Measurements from ENCODE around the gene TTC34. TPM values are rescaled to one million over a fixed set of nuclear protein-coding genes. Genes with fewer than 3 reads are reported as not detected.
"Not testable (repeated sequence)": the region's sequence is repeated elsewhere in the genome, so short reads cannot be mapped to it uniquely, and the experiment has no call there.

TTC34 gene
- total RNA-seq, 1 donor from 2014 or later = 1.4 TPM

DNA sequence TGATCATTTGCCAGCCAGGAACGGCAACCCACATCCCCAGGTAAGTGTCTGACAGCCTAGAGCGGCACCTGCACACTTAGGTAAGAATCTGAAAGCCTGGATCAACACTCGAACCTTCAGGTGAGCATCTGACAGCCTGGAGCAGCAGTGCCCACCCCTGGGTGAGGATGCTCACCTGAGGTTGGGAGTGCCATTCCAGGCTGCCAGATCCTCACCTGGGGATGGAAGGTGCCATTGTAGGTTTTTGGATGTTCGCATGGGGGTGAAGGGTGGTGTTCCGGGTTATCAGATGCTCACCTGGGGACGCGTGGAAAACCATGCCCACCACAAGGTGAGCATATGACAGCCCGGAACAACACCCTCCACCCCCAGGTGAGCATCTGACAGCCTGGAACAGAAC is 33.4 kb downstream of the TTC34 start:
- not testable (repeated sequence) for DNase-seq (ENCODE audit: low spot score)

DNA sequence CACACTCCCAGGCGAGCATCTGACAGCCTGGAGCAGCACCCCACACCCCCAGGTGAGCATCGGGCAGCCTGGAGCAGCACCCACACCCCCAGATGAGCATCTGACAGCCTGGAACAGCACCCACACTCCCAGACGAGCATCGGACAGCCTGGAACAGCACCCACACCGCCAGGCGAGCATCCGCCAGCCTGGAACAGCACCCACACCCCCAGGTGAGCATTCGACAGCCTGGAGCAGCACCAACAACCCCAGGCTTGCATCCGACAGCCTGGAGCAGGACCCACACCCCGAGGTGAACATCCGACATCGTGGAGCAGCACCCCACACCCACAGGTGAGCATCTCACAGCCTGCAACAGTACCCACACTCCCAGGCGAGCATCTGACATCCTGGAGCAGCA is 42.1 kb downstream of the TTC34 start:
- DNase-seq (ENCODE audit: low spot score) = not testable (repeated sequence)

DNA sequence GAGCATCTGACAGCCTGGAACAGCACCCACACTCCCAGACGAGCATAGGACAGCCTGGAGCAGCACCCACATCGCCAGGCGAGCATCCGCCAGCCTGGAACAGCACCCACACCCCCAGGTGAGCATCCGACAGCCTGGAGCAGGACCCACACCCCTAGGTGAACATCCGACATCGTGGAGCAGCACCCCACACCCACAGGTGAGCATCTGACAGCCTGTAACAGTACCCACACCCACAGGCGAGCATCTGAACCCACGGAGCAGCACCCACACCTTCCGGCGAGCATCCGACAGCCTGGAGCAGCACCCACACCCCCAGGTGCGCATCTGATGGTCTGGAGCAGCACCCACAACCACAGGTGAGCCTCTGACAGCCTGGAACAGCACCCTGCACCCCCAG is 44.0 kb downstream of the TTC34 start:
- not testable (repeated sequence) for DNase-seq (ENCODE audit: low spot score)

DNA sequence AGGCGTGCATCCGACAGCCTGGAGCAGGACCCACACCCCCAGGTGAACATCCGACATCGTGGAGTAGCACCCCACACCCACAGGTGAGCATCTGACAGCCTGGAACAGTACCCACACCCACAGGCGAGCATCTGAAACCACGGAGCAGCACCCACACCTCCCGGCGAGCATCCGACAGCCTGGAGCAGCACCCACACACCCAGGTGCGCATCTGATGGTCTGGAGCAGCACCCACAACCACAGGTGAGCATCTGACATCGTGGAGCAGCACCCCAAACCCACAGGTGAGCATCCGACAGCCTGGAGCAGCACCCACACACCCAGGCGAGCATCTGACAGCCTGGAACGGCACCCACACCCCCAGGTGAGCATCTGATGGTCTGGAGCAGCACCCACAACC is 46.1 kb downstream of the TTC34 start:
- not testable (repeated sequence) for DNase-seq (ENCODE audit: low spot score)

DNA sequence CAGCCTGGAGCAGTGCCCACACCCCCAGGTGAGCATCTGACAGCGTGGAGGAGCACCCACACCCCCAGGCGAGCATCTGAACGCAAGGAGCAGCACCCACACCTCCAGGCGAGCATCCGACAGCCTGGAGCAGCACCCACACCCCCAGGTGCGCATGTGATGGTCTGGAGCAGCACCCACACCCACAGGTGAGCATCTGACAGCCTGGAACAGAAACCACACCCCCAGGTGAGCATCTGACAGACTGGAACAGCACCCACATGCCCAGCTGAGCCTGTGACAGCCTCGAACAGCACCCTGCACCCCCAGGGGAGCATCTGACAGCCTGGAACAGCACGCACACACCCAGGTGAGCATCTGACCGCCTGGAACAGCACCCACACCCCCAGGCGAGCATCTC is 46.9 kb downstream of the TTC34 start:
- not testable (repeated sequence) for DNase-seq (ENCODE audit: low spot score)

DNA sequence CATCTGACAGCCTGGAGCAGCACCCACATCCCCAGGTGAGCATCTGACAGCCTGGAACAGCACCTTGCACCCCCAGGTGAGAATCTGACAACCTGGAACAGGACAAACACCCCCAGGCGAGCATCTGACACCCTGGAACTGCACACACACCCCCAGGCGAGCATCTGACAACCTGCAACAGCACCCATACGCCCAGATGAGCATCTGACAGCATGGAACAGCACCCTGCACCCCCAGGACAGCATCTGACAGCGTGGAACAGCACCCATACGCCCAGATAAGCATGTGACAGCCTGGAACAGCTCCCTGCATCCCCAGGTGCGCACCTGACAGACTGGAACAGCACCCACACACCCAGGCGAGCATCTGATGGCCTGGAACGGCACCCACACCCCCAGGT is 49.0 kb downstream of the TTC34 start:
- DNase-seq (ENCODE audit: low spot score) = not testable (repeated sequence)

DNA sequence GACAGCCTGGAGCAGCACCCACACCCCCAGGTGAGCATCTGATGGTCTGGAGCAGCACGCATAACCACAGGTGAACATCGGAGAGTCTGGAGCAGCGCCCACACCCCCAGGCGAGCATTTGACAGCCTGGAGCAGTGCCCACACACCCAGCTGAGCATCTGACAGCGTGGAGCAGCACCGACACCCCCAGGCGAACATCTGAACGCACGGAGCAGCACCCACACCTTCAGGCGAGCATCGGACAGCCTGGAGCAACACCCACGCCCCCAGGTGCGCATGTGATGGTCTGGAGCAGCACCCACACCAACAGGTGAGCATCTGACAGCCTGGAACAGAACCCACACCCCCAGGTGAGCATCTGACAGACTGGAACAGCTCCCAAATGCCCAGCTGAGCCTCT is 49.6 kb downstream of the TTC34 start:
- DNase-seq (ENCODE audit: low spot score) = not testable (repeated sequence)

DNA sequence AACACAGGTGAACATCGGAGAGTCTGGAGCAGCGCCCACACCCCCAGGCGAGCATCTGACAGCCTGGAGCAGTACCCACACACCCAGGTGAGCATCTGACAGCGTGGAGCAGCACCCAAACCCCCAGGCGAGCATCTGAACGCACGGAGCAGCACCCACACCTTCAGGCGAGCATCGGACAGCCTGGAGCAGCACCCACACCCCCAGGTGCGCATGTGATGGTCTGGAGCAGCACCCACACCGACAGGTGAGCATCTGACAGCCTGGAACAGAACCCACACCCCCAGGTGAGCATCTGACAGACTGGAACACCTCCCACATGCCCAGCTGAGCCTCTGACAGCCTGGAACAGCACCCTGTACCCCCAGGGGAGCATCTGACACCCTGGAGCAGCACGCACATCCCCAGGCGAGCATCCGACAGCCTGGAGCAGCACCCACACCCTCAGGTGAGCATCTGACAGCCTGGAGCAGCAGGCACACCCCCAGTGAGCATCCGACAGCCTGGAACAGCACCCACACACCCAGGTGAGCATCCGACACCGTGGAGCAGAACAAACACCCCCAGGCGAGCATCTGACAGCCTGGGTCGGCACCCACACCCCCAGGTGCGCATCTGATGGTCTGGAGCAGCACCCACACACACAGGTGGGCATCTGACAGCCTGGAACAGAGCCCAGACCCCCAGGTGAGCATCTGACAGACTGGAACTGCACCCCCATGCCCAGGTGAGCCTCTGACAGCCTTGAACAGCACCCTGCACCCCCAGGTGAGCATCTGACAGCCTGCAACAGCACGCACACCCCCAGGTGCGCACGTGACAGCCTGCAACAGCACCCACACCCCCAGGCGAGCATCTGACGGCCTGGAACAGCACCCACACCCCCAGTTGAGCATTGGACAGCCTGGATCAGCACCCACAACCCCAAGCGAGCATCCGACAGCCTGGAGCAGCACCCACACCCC is 50.4 kb downstream of the TTC34 start:
- not testable (repeated sequence) for DNase-seq (ENCODE audit: low spot score)

DNA sequence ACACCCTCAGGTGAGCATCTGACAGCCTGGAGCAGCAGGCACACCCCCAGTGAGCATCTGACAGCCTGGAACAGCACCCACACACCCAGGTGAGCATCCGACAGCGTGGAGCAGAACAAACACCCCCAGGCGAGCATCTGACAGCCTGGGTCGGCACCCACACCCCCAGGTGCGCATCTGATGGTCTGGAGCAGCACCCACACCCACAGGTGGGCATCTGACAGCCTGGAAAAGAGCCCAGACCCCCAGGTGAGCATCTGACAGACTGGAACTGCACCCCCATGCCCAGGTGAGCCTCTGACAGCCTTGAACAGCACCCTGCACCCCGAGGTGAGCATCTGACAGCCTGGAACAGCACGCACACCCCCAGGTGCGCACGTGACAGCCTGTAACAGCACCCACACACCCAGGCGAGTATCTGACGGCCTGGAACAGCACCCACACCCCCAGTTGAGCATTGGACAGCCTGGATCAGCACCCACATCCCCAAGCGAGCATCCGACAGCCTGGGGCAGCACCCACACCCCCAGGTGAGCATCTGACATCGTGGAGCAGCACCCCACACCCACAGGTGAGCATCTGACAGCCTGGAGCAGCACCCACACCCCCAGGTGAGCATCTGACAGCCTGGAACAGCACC is 51.3 kb downstream of the TTC34 start:
- not testable (repeated sequence) for DNase-seq (ENCODE audit: low spot score)

DNA sequence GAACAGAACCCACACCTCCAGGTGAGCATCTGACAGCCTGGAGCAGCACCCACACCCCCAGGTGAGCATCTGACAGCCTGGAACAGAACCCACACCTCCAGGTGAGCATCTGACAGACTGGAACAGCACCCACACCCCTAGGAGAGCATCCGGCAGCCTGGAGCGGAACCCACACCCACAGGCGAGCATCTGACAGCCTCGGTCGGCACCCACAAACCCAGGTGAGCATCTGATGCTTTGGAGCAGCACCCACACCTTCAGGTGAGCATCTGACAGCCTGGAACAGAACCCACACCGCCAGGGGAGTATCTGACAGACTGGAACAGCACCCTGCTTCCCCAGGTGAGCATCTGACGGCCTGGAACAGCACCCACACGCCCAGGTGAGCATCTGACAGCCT is 52.9 kb downstream of the TTC34 start:
- DNase-seq (ENCODE audit: low spot score) = not testable (repeated sequence)

DNA sequence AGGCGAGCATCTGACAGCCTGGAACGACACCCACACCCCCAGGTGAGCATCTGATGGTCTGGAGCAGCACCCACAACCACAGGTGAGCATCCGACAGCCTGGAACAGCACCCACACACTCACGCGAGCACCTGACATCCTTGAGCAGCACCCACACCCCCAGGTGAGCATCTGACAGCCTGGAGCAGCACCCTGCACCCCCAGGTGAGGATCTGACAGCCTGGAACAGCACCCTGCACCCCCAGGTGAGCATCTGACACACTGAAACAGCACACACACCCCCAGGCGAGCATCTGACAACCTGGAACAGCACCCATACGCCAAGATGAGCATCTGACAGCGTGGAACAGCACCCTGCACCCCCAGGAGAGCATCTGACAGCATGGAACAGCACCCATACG is 106.7 kb downstream of the TTC34 start:
- not testable (repeated sequence) for DNase-seq (ENCODE audit: low spot score)

DNA sequence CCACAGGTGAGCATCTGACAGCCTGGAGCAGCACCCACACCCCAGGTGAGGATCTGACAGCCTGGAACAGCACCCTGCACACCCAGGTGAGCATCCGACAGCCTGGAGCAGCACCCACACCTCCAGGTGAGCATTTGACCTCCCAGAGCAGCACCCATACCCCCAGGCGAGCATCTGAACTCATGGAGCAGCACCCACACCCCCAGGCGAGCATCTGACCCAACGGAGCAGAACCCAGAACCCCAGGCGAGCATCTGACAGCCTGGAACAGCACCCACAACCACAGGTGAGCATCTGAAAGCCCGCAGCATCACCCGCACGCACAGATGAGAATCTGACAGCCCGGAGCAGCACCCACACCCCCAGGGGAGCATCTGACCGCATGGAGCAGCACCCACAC is 111.3 kb downstream of the TTC34 start:
- DNase-seq (ENCODE audit: low spot score) = not testable (repeated sequence)

DNA sequence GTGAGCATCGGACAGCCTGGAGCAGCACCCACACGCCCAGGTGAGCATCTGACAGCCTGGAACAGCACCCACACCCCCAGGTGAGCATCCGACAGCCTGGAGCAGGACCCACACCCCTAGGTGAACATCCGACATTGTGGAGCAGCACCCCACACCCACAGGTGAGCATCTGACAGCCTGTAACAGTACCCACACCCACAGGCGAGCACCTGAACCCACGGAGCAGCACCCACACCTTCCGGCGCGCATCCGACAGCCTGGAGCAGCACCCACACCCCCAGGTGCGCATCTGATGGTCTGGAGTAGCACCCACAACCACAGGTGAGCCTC is 113.2 kb downstream of the TTC34 start:
- DNase-seq (ENCODE audit: low spot score) = not testable (repeated sequence)

DNA sequence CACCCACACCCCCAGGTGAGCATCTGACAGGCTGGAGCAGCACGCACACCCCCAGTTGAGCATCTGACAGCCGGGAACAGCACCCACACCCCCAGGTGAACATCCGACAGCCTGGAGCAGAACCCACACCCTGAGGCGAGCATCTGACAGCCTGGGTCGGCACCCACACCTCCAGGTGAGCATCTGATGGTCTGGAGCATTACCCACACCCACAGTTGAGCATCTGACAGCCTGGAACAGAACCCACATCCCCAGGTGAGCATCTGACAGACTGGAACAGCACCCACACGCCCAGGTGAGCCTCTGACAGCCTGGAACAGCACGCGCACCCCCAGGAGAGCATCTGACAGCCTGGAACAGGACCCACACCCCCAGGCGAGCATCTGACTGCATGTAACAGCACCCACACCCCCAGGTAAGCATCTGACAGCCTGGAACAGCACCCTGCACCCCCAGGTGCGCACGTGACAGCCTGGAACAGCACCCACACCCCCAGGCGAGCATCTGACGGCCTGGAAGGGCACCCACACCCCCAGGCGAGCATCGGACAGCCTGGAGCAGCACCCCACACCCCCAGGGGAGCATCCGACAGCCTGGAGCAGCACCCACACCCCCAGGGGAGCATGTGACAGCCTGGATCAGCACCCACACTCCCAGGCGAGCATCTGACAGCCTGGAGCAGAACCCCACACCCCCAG is 113.7 kb downstream of the TTC34 start:
- not testable (repeated sequence) for DNase-seq (ENCODE audit: low spot score)

DNA sequence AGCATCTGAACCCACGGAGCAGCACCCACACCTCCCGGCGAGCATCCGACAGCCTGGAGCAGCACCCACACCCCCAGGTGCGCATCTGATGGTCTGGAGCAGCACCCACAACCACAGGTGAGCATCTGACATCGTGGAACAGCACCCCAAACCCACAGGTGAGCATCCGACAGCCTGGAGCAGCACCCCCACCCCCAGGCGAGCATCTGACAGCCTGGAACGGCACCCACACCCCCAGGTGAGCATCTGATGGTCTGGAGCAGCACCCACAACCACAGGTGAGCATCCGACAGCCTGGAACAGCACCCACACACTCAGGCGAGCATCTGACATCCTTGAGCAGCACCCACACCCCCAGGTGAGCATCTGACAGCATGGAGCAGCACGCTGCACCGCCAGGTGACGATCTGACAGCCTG is 114.3 kb downstream of the TTC34 start:
- DNase-seq (ENCODE audit: low spot score) = not testable (repeated sequence)

DNA sequence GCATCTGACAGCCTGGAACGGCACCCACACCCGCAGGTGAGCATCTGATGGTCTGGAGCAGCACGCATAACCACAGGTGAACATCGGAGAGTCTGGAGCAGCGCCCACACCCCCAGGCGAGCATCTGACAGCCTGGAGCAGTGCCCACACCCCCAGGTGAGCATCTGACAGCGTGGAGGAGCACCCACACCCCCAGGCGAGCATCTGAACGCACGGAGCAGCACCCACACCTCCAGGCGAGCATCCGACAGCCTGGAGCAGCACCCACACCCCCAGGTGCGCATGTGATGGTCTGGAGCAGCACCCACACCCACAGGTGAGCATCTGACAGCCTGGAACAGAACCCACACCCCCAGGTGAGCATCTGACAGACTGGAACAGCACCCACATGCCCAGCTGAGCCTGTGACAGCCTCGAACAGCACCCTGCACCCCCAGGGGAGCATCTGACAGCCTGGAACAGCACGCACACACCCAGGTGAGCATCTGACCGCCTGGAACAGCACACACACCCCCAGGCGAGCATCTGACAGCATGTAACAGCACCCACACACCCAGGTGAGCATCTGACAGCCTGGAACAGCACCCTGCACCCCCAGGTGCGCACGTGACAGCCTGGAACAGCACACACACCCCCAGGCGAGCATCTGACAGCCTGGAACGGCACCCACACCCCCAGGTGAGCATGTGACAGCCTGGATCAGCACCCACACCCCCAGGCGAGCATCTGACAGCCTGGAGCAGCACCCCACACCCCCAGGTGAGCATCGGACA is 115.2 kb downstream of the TTC34 start:
- DNase-seq (ENCODE audit: low spot score) = not testable (repeated sequence)

DNA sequence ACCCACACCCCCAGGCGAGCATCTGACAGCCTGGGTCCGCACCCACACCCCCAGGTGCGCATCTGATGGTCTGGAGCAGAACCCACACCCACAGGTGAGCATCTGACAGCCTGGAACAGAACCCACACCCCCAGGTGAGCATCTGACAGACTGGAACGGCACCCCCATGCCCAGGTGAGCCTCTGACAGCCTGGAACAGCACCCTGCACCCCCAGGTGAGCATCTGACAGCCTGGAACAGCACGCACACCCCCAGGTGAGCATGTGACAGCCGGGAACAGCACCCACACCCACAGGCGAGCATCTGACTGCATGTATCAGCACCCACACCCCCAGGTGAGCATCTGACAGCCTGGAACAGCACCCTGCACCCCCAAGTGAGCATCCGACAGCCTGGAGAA is 115.8 kb downstream of the TTC34 start:
- not testable (repeated sequence) for DNase-seq (ENCODE audit: low spot score)

DNA sequence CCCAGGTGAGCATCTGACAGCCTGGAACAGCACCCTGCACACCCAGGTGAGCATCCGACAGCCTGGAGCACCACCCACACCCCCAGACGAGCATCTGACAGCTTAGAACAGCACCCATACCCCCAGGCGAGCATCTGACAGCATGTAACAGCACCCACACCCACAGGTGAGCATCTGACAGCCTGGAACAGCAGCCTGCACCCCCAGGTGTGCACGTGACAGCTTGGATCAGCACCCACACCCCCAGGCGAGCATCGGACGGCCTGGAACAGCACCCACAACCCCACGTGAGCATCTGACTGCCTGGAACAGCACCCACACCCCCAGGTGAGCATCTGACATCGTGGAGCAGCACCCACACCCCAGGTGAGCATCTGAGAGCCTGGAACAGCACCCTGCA is 116.6 kb downstream of the TTC34 start:
- not testable (repeated sequence) for DNase-seq (ENCODE audit: low spot score)

DNA sequence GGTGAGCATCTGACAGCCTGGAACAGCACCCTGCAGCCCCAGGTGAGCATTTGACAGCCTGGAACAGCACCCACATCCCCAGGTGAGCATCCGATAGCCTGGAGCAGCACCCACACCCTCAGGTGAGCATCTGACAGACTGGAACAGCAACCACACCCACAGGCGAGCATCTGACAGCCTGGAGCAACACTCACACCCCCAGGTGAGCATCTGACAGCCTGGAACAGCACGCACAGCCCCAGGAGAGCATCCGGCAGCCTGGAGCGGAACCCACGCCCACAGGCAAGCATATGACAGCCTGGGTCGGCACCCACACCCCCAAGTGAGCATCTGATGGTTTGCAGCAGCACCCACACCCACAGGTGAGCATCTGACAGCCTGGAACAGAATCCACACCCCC is 117.5 kb downstream of the TTC34 start:
- peak; percentile 34 for DNase-seq (ENCODE audit: low spot score)

DNA sequence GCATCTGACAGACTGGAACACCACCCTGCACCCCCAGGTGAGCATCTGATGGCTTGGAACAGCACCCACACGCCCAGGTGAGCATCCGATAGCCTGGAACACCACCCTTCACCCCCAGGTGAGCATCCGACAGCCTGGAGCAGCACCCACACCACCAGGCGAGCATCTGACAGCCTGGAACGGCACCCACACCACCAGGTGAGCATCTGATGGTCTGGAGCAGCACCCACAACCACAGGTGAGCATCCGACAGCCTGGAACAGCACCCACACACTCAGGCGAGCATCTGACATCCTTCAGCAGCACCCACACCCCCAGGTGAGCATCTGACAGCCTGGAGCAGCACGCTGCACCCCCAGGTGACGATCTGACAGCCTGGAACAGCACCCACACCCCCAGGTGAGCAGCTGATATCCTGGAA is 118.2 kb downstream of the TTC34 start:
- not testable (repeated sequence) for DNase-seq (ENCODE audit: low spot score)

DNA sequence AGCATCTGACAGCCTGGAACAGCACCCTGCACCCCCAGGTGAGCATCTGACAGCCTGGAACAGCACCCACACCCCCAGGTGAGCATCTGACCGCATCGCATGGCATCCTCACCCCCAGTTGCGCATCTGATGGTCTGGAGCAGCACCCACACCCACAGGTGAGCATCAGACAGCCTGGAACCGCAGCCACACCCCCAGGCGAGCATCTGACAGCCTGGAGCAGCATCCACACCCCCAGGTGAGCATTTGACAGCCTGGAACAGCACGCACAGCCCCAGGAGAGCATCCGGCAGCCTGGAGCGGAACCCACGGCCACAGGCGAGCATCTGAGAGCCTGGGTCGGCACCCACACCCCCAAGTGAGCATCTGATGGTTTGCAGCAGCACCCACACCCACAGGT is 118.6 kb downstream of the TTC34 start:
- DNase-seq (ENCODE audit: low spot score) = not testable (repeated sequence)

DNA sequence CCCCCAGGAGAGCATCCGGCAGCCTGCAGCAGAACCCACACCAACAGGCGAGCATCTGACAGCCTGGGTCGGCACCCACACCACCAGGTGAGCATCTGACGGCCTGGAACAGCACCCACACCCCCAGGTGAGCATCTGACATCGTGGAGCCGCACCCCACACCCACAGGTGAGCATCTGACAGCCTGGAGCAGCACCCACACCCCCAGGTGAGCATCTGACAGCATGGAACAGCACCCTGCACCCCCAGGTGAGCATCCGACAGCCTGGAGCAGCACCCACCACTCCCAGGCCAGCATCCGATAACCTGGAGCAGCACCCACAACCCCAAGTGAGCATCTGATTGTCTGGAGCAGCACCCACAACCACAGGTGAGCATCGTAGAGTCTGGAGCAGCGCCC is 124.8 kb downstream of the TTC34 start:
- not testable (repeated sequence) for DNase-seq (ENCODE audit: low spot score)

Data from mucosa of gallbladder (tissue), 1 donor.